K562 (cell line): Measurements from ENCODE around the gene BMPR2. TPM values are rescaled to one million over a fixed set of nuclear protein-coding genes. Genes with fewer than 3 reads are reported as not detected.

Source experiments
- ATF1 ChIP-seq, 2 experiments: fragments of 450-650 bp in 1 of 2; IDR thresholded peaks; 2 replicates each; pipeline ENCODE4 v1.6.1; 2016; ENCODE audit warnings: missing compliant biosample characterization in 1 of 2, missing genetic modification characterization in 1 of 2
- BMI1 ChIP-seq: fragments of 150-350 bp; IDR thresholded peaks from 2 replicates; pipeline ENCODE4 v1.6.1; 2014; ENCODE audit warnings: low read length
- CEBPB ChIP-seq: fragments of 450-650 bp; IDR thresholded peaks from 2 replicates; pipeline ENCODE4 v1.6.1; 2016; ENCODE audit warnings: missing genetic modification characterization, missing compliant biosample characterization
- ELF1 ChIP-seq: fragments of 200-800 bp; sonication (Bioruptor generic); IDR thresholded peaks from 2 replicates; pipeline ENCODE4 v1.6.1; 2016; ENCODE audit warnings: missing genetic modification characterization, missing compliant biosample characterization
- HDGF ChIP-seq: fragments of 450-650 bp; IDR thresholded peaks from 2 replicates; pipeline ENCODE4 v1.6.1; 2016
- HMG20A ChIP-seq: fragments of 450-650 bp; formaldehyde crosslinking; conservative IDR thresholded peaks from 2 replicates; pipeline ENCODE4 v1.4.0; 2020; ENCODE audit warnings: mild to moderate bottlenecking, mixed read lengths
- HNRNPUL1 ChIP-seq: fragments of 200-400 bp; formaldehyde crosslinking; IDR thresholded peaks from 2 replicates; pipeline ENCODE4 v1.6.1; 2017; ENCODE audit warnings: low read length
- MCM5 ChIP-seq: fragments of 450-650 bp; IDR thresholded peaks from 2 replicates; pipeline ENCODE4 v1.6.1; 2016; ENCODE audit warnings: low read depth
- PHF8 ChIP-seq: fragments of 200-600 bp; sonication (generic); IDR thresholded peaks from 2 replicates; pipeline ENCODE4 v1.6.1; 2012; ENCODE audit warnings: mixed run types, mild to moderate bottlenecking, inconsistent platforms, low read length, moderate library complexity, borderline replicate concordance
- POLR3A ChIP-seq: IDR thresholded peaks from 2 replicates; pipeline ENCODE4 v1.6.1; 2011; ENCODE audit warnings: borderline replicate concordance, mild to moderate bottlenecking, moderate library complexity; ENCODE audit not compliant: insufficient read length, insufficient read depth; ENCODE audit errors: extremely low read depth
- PPARD ChIP-seq: fragments of 250-450 bp; sonication (Bioruptor Pico); IDR thresholded peaks from 2 replicates; pipeline ENCODE4 v1.8.0; 2022; ENCODE audit warnings: inconsistent platforms, mild to moderate bottlenecking, moderate library complexity
- SAFB ChIP-seq: fragments of 200-400 bp; formaldehyde crosslinking; IDR thresholded peaks from 2 replicates; pipeline ENCODE4 v1.6.1; 2017; ENCODE audit warnings: low read depth, low read length, borderline replicate concordance
- SIN3B ChIP-seq: fragments of 450-650 bp; IDR thresholded peaks from 2 replicates; pipeline ENCODE4 v1.6.1; 2017; ENCODE audit warnings: low read depth, mild to moderate bottlenecking, moderate library complexity
- STAT5A ChIP-seq: IDR thresholded peaks from 2 replicates; pipeline ENCODE4 v1.6.1; 2012; ENCODE audit warnings: low read length, inconsistent platforms, borderline replicate concordance
- ZNF239 ChIP-seq: fragments of 250-450 bp; sonication (Bioruptor Pico); IDR thresholded peaks from 2 replicates; pipeline ENCODE4 v1.4.0; 2020; ENCODE audit warnings: mild to moderate bottlenecking
- ZNF695 ChIP-seq: fragments of 450-650 bp; formaldehyde crosslinking; IDR thresholded peaks from 2 replicates; pipeline ENCODE4 v1.4.0; 2020; ENCODE audit warnings: mild to moderate bottlenecking, moderate library complexity
- polyA plus RNA-seq, 8 experiments: library from polyadenylated mRNA; depleted of rRNA in 4 of 8; stranded (reverse) in 5 of 8; unstranded in 3 of 8; fragments of >200 nt; fragmentation: Nextera tagmentation in 2 of 8; fragmentation: Illumina TruSeq in 1 of 8; extraction: Ambion mirVana in 2 of 8; extraction: Trizol in 1 of 8; gene quantifications; 2 replicates each; pipeline versions ENCODE4 v1.2.1 to v1.2.3, GENCODE V29; 2011 to 2014; ENCODE audit warnings: inconsistent platforms in 1 of 8, missing spikeins in 1 of 8
- total RNA-seq, 7 experiments: library from RNA; depleted of rRNA in 6 of 7; stranded (reverse); fragments of >200 nt in 6 of 7; fragmentation: Illumina TruSeq in 2 of 7; extraction: Trizol in 2 of 7; gene quantifications; 2 replicates each; pipeline versions ENCODE4 v1.2.1 to v1.2.3, GENCODE V29; 2011 to 2021; ENCODE audit warnings: low replicate concordance in 1 of 7
- TF ChIP-seq, protein P1 (sequence below): fragments of 200-600 bp; sonication (generic); IDR thresholded peaks from one replicate; pipeline ENCODE4 v1.6.1; 2012; ENCODE audit warnings: mild to moderate bottlenecking, low read depth, low read length, inconsistent platforms
- TF ChIP-seq, protein P2 (sequence below): IDR thresholded peaks from 2 replicates; pipeline ENCODE4 v1.6.1; 2012; ENCODE audit warnings: low read depth, low read length, improper control_type of control experiment, borderline replicate concordance

Gene BMPR2
- total and polyA plus RNA-seq, 9 of the 15 experiments (the other 6 are each of a cell fraction or from before 2014, with no cell fraction given): 0.73 to 5.0 (median 3.3) TPM

DNA sequence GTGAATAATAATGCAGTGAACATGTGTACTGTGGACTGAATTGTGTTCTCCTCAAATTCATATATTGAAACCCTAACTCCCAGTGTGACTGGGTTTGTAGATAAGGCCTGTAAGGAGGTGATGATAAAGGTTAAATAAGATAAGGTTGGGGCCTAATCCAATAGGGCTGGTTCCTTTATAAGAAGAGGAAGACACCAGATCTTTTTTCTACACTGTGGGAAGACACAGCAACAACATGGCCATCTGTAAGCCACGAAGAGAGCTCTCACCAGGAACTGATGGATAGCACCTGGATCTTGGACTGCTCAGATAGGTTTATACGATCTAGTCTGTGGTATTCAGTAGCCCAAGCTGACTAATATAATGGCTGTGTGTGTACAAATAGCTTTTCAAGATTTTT is 66.8 kb downstream of the BMPR2 start (continued):
- TF ChIP-seq MCM5 (no peak), PHF8 (no peak), ZNF695 (CRISPR knock-in tag) (no peak), SIN3B (no peak), STAT5A (0 out of 2 replicates have a peak, but pooled peaks have one; percentile 18), ELF1 (tag) (0 out of 2 replicates have a peak, but pooled peaks have one; percentile 25), ATF1 (CRISPR knock-in tag; IDR thresholded peaks at IDR 0.05) (no peak), ATF1 (tag; IDR thresholded peaks at IDR 0.05) (no peak), PPARD (no peak), HDGF (no peak), HNRNPUL1 (no peak), ZNF239 (no peak), CEBPB (no peak), POLR3A (no peak), HMG20A (no peak), SAFB (no peak), BMI1 (no peak)
- TF ChIP-seq, protein P1, sequence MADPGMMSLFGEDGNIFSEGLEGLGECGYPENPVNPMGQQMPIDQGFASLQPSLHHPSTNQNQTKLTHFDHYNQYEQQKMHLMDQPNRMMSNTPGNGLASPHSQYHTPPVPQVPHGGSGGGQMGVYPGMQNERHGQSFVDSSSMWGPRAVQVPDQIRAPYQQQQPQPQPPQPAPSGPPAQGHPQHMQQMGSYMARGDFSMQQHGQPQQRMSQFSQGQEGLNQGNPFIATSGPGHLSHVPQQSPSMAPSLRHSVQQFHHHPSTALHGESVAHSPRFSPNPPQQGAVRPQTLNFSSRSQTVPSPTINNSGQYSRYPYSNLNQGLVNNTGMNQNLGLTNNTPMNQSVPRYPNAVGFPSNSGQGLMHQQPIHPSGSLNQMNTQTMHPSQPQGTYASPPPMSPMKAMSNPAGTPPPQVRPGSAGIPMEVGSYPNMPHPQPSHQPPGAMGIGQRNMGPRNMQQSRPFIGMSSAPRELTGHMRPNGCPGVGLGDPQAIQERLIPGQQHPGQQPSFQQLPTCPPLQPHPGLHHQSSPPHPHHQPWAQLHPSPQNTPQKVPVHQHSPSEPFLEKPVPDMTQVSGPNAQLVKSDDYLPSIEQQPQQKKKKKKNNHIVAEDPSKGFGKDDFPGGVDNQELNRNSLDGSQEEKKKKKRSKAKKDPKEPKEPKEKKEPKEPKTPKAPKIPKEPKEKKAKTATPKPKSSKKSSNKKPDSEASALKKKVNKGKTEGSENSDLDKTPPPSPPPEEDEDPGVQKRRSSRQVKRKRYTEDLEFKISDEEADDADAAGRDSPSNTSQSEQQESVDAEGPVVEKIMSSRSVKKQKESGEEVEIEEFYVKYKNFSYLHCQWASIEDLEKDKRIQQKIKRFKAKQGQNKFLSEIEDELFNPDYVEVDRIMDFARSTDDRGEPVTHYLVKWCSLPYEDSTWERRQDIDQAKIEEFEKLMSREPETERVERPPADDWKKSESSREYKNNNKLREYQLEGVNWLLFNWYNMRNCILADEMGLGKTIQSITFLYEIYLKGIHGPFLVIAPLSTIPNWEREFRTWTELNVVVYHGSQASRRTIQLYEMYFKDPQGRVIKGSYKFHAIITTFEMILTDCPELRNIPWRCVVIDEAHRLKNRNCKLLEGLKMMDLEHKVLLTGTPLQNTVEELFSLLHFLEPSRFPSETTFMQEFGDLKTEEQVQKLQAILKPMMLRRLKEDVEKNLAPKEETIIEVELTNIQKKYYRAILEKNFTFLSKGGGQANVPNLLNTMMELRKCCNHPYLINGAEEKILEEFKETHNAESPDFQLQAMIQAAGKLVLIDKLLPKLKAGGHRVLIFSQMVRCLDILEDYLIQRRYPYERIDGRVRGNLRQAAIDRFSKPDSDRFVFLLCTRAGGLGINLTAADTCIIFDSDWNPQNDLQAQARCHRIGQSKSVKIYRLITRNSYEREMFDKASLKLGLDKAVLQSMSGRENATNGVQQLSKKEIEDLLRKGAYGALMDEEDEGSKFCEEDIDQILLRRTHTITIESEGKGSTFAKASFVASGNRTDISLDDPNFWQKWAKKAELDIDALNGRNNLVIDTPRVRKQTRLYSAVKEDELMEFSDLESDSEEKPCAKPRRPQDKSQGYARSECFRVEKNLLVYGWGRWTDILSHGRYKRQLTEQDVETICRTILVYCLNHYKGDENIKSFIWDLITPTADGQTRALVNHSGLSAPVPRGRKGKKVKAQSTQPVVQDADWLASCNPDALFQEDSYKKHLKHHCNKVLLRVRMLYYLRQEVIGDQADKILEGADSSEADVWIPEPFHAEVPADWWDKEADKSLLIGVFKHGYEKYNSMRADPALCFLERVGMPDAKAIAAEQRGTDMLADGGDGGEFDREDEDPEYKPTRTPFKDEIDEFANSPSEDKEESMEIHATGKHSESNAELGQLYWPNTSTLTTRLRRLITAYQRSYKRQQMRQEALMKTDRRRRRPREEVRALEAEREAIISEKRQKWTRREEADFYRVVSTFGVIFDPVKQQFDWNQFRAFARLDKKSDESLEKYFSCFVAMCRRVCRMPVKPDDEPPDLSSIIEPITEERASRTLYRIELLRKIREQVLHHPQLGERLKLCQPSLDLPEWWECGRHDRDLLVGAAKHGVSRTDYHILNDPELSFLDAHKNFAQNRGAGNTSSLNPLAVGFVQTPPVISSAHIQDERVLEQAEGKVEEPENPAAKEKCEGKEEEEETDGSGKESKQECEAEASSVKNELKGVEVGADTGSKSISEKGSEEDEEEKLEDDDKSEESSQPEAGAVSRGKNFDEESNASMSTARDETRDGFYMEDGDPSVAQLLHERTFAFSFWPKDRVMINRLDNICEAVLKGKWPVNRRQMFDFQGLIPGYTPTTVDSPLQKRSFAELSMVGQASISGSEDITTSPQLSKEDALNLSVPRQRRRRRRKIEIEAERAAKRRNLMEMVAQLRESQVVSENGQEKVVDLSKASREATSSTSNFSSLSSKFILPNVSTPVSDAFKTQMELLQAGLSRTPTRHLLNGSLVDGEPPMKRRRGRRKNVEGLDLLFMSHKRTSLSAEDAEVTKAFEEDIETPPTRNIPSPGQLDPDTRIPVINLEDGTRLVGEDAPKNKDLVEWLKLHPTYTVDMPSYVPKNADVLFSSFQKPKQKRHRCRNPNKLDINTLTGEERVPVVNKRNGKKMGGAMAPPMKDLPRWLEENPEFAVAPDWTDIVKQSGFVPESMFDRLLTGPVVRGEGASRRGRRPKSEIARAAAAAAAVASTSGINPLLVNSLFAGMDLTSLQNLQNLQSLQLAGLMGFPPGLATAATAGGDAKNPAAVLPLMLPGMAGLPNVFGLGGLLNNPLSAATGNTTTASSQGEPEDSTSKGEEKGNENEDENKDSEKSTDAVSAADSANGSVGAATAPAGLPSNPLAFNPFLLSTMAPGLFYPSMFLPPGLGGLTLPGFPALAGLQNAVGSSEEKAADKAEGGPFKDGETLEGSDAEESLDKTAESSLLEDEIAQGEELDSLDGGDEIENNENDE: no peak
- TF ChIP-seq, protein P2, sequence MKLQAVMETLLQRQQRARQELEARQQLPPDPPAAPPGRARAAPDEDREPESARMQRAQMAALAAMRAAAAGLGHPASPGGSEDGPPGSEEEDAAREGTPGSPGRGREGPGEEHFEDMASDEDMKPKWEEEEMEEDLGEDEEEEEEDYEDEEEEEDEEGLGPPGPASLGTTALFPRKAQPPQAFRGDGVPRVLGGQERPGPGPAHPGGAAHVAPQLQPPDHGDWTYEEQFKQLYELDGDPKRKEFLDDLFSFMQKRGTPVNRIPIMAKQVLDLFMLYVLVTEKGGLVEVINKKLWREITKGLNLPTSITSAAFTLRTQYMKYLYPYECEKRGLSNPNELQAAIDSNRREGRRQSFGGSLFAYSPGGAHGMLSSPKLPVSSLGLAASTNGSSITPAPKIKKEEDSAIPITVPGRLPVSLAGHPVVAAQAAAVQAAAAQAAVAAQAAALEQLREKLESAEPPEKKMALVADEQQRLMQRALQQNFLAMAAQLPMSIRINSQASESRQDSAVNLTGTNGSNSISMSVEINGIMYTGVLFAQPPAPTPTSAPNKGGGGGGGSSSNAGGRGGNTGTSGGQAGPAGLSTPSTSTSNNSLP: 0 out of 2 replicates have a peak, but pooled peaks have one; percentile 25
